Right ventricle myocardium inferior (tissue), 1 donor: ENCODE measurements around the gene MPG. TPM values are rescaled to one million over a fixed set of nuclear protein-coding genes. Genes with fewer than 3 reads are reported as not detected.
"Not testable (repeated sequence)": the region's sequence is repeated elsewhere in the genome, so short reads cannot be mapped to it uniquely, and the experiment has no call there.

Experiments
- ATAC-seq: fragments of 200-7000 bp; cut with Tn5 transposase; one replicate; pipeline ENCODE4 v1.9.1; 2020; ENCODE audit warnings: mild to moderate bottlenecking, moderate library complexity
- DNase-seq: peaks from one replicate; pipeline ENCODE4 v3.0.0; 2021; ENCODE audit errors: missing footprints
- intact Hi-C: fragments of 100-400 bp; cut with DNase I; formaldehyde crosslinking; loops from one replicate; pipeline ENCODE4 v1.11.0; 2022
- total RNA-seq: library from RNA; stranded (reverse); fragmentation: NEBNext Ultra II Directional; extraction: Animal tissue kit (Norgen Biotek cat#: 25700); gene quantifications from one replicate; pipeline ENCODE4 v1.2.1, GENCODE V29; 2021
- donor health status: DM: no; HTN: yes; CAD: no; lungs with severe emphysema.

MPG gene
- total RNA-seq, 1 donor from 2014 or later: 37.2 TPM

GRCh38 chr16:45454-45853, 32.6 kb upstream of the MPG start:
- DNase-seq (no peak), ATAC-seq (no peak)
- intact Hi-C loops: no loop called here

GRCh38 chr16:46510-46909, 31.5 kb upstream of the MPG start:
- DNase-seq, intact Hi-C loops, ATAC-seq: not testable (repeated sequence)

GRCh38 chr16:47234-47633, 30.8 kb upstream of the MPG start:
- DNase-seq (peak; percentile 35), ATAC-seq (no peak)
- intact Hi-C loops: no loop called here

GRCh38 chr16:50769-51591, 27.0 kb upstream of the MPG start:
- ATAC-seq (no peak), DNase-seq (no peak)
- intact Hi-C loops: no loop called here

GRCh38 chr16:53346-54236, 24.4 kb upstream of the MPG start, which contains the start of the genes POLR3K and SNRNP25:
Gene POLR3K, minus strand, starts transcription at chr16:53608. Its CDS starts 22 bp downstream, at chr16:53586.
Gene SNRNP25, plus strand, starts transcription at chr16:53828. Its CDS starts 189 bp downstream, at chr16:54017.
- ATAC-seq (peak; percentile 96), DNase-seq (peak; percentile 100)
- intact Hi-C loops: no loop called here

- intact Hi-C loops: no loop called here
- DNase-seq (no peak), ATAC-seq (no peak)
Measured at GRCh38 chr16:54237-54581, 23.8 kb upstream of the MPG start.

- intact Hi-C loops: no loop called here
- no peak for ATAC-seq
- peak; percentile 28 for DNase-seq
Measured at GRCh38 chr16:55571-56136, 22.4 kb upstream of the MPG start.

- no peak for ATAC-seq
- peak; percentile 30 for DNase-seq
- intact Hi-C loops: no loop called here
Measured at GRCh38 chr16:56231-56927, 21.6 kb upstream of the MPG start.

GRCh38 chr16:57711-58110, 20.3 kb upstream of the MPG start:
- intact Hi-C loops: no loop called here
- peak; percentile 13 for DNase-seq
- ATAC-seq: no peak

- DNase-seq (peak; percentile 33), ATAC-seq (no peak)
- intact Hi-C loops: no loop called here
Measured at GRCh38 chr16:58491-59439, 19.3 kb upstream of the MPG start.

- ATAC-seq (no peak), DNase-seq (peak; percentile 44)
Measured at GRCh38 chr16:59440-60059, 18.5 kb upstream of the MPG start.

GRCh38 chr16:60166-60565, 17.9 kb upstream of the MPG start:
- intact Hi-C loops: no loop called here
- peak; percentile 53 for DNase-seq

More at GRCh38 chr16:59440-60059, 18.5 kb upstream of the MPG start:
- intact Hi-C loops: no loop called here

GRCh38 chr16:60929-61878, 16.8 kb upstream of the MPG start:
- intact Hi-C loops: no loop called here

More at GRCh38 chr16:60166-60565, 17.9 kb upstream of the MPG start:
- ATAC-seq: no peak

GRCh38 chr16:61879-62281, 16.1 kb upstream of the MPG start:
- ATAC-seq: no peak
- intact Hi-C loops: no loop called here
- DNase-seq: peak; percentile 1

More at GRCh38 chr16:60929-61878, 16.8 kb upstream of the MPG start:
- no peak for ATAC-seq
- peak; percentile 53 for DNase-seq

GRCh38 chr16:62283-62967, 15.6 kb upstream of the MPG start:
- ATAC-seq: no peak
- intact Hi-C loops: no loop called here
- DNase-seq: peak; percentile 46

GRCh38 chr16:62968-63391, 15.0 kb upstream of the MPG start:
- intact Hi-C loops: no loop called here
- DNase-seq (peak; percentile 41), ATAC-seq (no peak)
